ENCODE measurements around the gene PLCB4.

PLCB4 gene

DNA sequence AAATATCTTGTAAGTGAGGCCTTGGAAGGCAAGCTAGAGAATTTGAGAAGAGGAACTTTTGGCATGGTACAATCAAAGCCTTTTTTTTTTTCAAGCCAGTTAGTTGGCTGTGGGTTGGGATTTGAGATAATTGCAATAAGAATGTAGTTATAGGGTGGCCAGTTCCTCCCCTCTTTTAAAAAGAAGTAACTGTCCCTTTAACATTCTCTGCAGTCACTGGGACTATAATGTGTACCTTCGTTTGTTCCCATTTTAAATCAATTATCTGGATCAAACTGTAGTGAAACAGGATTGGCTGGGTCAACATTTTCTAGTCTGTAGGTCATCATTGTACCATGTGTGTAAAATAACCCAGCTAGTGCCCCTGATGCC is 233.2 kb downstream of the PLCB4 start:
- H3K4me3 ChIP-seq (ENCODE audit: low read depth, low read length) = no peak overlapping the region
- no peak overlapping the region for H3K27ac ChIP-seq (ENCODE audit: extremely low read depth, low read depth, low read length)
- no peaks in the 10 kb centered on the region for H3K36me3 ChIP-seq (ENCODE audit: control insufficient read depth in 2 of 2, insufficient read depth in 1 of 2, low read length in 2 of 2)
- H3K4me1 ChIP-seq (ENCODE audit: control insufficient read depth, insufficient read depth, low read length) = no peaks in the 10 kb centered on the region
- CTCF ChIA-PET = no interaction called here
- TF ChIP-seq ZEB2 (tag by site-specific recombination; IDR thresholded peaks at IDR 0.05) (no peak), ZBTB21 (tag by site-specific recombination; IDR thresholded peaks at IDR 0.05) (no peak), ZFHX2 (tag by site-specific recombination; conservative IDR thresholded peaks at IDR 0.05) (no peak), ZNF560 (tag by site-specific recombination; IDR thresholded peaks at IDR 0.05; ENCODE audit: borderline replicate concordance) (no peak), ZNF623 (tag by site-specific recombination; IDR thresholded peaks at IDR 0.05) (no peak)
- no peaks in the 10 kb centered on the region for H3K9me3 ChIP-seq (ENCODE audit: control insufficient read depth, insufficient read depth, low read depth, low read length)
- POLR2A ChIA-PET = no interaction called here

DNA sequence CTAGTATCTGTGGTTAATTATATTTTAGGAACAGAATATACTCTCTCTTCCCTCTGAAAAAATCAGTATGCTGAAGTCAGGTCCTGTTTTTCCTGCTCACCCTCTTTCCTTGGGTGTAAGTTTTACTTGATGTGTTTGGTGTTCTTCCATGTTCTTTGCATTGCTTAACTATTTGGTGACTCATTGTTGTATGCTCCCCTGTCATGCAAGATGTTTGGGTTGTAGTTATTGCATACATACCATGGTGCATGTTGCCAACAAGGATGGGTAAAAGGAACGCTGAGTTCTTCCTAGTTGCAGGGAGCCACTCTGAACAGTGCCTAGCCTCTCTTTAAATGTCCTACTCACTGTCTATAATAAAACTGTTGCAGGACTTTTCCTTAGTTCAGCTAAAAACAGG is 237.6 kb downstream of the PLCB4 start:
- POLR2A ChIA-PET = no interaction called here
- Histone ChIP-seq H3K4me1 (ENCODE audit: control insufficient read depth, insufficient read depth, low read length) (no peaks in the 10 kb centered on the region; the same call in 1 of the 2 replicates), H3K36me3 (ENCODE audit: control insufficient read depth in 2 of 2, insufficient read depth in 1 of 2, low read length in 2 of 2) (no peaks in the 10 kb centered on the region), H3K4me3 (ENCODE audit: low read depth, low read length) (no peak overlapping the region), H3K9me3 (ENCODE audit: control insufficient read depth, insufficient read depth, low read depth, low read length) (no peaks in the 10 kb centered on the region), H3K27ac (ENCODE audit: extremely low read depth, low read depth, low read length) (no peak overlapping the region)
- TF ChIP-seq, protein P1, sequence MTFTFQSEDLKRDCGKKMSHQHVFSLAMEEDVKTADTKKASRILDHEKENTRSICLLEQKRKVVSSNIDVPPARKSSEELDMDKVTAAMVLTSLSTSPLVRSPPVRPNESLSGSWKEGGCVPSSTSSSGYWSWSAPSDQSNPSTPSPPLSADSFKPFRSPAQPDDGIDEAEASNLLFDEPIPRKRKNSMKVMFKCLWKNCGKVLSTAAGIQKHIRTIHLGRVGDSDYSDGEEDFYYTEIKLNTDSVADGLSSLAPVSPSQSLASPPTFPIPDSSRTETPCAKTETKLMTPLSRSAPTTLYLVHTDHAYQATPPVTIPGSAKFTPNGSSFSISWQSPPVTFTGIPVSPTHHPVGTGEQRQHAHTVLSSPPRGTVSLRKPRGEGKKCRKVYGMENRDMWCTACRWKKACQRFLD (tag by site-specific recombination; IDR thresholded peaks at IDR 0.05) = no peak
- TF ChIP-seq ZNF621 (tag by site-specific recombination; IDR thresholded peaks at IDR 0.05) (no peak), ZXDB (tag by site-specific recombination; IDR thresholded peaks at IDR 0.05) (no peak), ZBTB1 (tag by site-specific recombination; IDR thresholded peaks at IDR 0.05) (no peak), ZFP3 (tag by site-specific recombination; IDR thresholded peaks at IDR 0.05; ENCODE audit: low read depth) (no peak)
- CTCF ChIA-PET = no interaction called here

DNA sequence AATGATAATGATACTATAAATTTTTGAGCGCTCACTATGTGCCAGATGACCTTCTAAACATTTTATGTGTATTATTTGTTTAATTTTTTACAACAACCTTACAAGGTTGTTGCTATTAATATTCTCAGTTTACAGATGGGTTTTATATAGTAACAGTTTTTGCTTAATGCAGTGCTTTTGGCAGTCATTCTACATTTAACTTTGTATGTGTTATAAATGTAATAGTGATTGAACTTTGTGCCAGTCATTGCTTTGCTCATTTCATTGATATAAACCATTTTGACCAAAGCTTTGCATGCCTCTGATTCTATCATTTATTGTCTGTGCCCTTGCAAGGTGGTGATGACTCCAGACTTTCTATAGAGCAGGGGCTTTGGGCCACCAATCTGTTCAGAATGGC is 239.2 kb downstream of the PLCB4 start:
- no peaks in the 10 kb centered on the region for H3K9me3 ChIP-seq (ENCODE audit: control insufficient read depth, insufficient read depth, low read depth, low read length)
- no peak for TF ChIP-seq ZNF791 (tag by site-specific recombination; IDR thresholded peaks at IDR 0.05)
- no peaks in the 10 kb centered on the region for H3K36me3 ChIP-seq (ENCODE audit: control insufficient read depth in 2 of 2, insufficient read depth in 1 of 2, low read length in 2 of 2)
- H3K4me1 ChIP-seq (ENCODE audit: control insufficient read depth, insufficient read depth, low read length) = no peaks in the 10 kb centered on the region; the same call in 1 of the 2 replicates
- CTCF ChIA-PET = interaction anchor here (0.7 kb wide), 1 partner anchor 17 kb away, joined by 4 read pairs; no protein-coding TSS in a partner anchor
- POLR2A ChIA-PET = no interaction called here
- no peak overlapping the region for H3K27ac ChIP-seq (ENCODE audit: extremely low read depth, low read depth, low read length)
- H3K4me3 ChIP-seq (ENCODE audit: low read depth, low read length) = no peak overlapping the region

DNA sequence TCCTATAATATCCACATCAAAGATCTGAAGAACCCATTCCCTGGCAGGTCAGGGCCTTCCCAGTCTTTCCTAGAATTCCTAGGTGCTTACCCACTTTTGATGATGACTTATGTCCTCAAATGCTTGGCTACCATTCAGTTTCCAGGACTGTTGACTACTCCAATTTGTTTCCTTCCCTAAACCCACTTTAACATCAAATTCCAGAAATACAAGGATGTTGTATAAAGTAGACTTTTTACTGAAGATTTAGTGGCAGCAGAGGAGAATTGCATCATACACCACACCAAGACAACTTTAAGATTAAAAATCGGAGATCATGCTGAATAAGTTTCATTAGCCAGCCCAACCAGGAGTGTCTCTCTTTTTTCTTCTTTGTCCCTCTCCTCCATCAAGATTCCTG is 242.2 kb downstream of the PLCB4 start:
- CTCF ChIA-PET = no interaction called here

More for the DNA sequence above, 242.2 kb downstream of the PLCB4 start:
- Histone ChIP-seq H3K27ac (ENCODE audit: extremely low read depth, low read depth, low read length) (no peak overlapping the region), H3K9me3 (ENCODE audit: control insufficient read depth, insufficient read depth, low read depth, low read length) (no peaks in the 10 kb centered on the region), H3K4me1 (ENCODE audit: control insufficient read depth, insufficient read depth, low read length) (no peaks in the 10 kb centered on the region; the same call in 1 of the 2 replicates), H3K36me3 (ENCODE audit: control insufficient read depth in 2 of 2, insufficient read depth in 1 of 2, low read length in 2 of 2) (no peaks in the 10 kb centered on the region), H3K4me3 (ENCODE audit: low read depth, low read length) (no peak overlapping the region)
- no peak for TF ChIP-seq ZNF239 (tag by site-specific recombination; IDR thresholded peaks at IDR 0.05)
- no peak for TF ChIP-seq ZNF701 (tag by site-specific recombination; IDR thresholded peaks at IDR 0.05)
- TF ChIP-seq ZNF211 (tag by site-specific recombination; IDR thresholded peaks at IDR 0.05; ENCODE audit: low read depth) = no peak
- no peak for TF ChIP-seq ZNF433 (tag by site-specific recombination; IDR thresholded peaks at IDR 0.05; ENCODE audit: low read depth)
- TF ChIP-seq, protein P2, sequence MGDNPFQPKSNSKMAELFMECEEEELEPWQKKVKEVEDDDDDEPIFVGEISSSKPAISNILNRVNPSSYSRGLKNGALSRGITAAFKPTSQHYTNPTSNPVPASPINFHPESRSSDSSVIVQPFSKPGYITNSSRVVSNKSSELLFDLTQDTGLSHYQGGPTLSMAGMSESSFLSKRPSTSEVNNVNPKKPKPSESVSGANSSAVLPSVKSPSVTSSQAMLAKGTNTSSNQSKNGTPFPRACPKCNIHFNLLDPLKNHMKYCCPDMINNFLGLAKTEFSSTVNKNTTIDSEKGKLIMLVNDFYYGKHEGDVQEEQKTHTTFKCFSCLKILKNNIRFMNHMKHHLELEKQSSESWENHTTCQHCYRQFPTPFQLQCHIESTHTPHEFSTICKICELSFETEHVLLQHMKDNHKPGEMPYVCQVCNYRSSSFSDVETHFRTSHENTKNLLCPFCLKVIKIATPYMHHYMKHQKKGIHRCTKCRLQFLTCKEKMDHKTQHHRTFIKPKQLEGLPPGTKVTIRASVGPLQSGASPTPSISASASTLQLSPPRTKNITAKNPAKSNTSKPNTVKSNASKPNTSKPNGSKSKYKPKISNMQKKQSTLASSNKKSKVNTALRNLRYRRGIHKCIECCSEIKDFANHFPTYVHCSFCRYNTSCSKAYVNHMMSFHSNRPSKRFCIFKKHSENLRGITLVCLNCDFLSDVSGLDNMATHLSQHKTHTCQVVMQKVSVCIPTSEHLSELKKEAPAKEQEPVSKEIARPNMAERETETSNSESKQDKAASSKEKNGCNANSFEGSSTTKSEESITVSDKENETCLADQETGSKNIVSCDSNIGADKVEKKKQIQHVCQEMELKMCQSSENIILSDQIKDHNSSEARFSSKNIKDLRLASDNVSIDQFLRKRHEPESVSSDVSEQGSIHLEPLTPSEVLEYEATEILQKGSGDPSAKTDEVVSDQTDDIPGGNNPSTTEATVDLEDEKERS (tag by site-specific recombination; IDR thresholded peaks at IDR 0.05) = no peak
- no peak for TF ChIP-seq ZNF184 (tag by site-specific recombination; IDR thresholded peaks at IDR 0.05)
- TF ChIP-seq RBAK (tag by site-specific recombination; IDR thresholded peaks at IDR 0.05) = no peak
- no peak for TF ChIP-seq YY2 (tag by site-specific recombination; IDR thresholded peaks at IDR 0.05)
- TF ChIP-seq ZNF114 (tag by site-specific recombination; IDR thresholded peaks at IDR 0.05) = no peak
- TF ChIP-seq, protein P3, sequence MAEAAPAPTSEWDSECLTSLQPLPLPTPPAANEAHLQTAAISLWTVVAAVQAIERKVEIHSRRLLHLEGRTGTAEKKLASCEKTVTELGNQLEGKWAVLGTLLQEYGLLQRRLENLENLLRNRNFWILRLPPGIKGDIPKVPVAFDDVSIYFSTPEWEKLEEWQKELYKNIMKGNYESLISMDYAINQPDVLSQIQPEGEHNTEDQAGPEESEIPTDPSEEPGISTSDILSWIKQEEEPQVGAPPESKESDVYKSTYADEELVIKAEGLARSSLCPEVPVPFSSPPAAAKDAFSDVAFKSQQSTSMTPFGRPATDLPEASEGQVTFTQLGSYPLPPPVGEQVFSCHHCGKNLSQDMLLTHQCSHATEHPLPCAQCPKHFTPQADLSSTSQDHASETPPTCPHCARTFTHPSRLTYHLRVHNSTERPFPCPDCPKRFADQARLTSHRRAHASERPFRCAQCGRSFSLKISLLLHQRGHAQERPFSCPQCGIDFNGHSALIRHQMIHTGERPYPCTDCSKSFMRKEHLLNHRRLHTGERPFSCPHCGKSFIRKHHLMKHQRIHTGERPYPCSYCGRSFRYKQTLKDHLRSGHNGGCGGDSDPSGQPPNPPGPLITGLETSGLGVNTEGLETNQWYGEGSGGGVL (tag by site-specific recombination; IDR thresholded peaks at IDR 0.05) = no peak
- no peak for TF ChIP-seq ZNF324 (tag by site-specific recombination; IDR thresholded peaks at IDR 0.05)
- TF ChIP-seq ZNF626 (tag by site-specific recombination; IDR thresholded peaks at IDR 0.05) = no peak
- no peak for TF ChIP-seq ZNF707 (tag by site-specific recombination; IDR thresholded peaks at IDR 0.05)
- TF ChIP-seq HOXA7 (CRISPR knock-in tag; IDR thresholded peaks at IDR 0.05; ENCODE audit: borderline replicate concordance) = no peak
- TF ChIP-seq PRDM1 (tag by site-specific recombination; IDR thresholded peaks at IDR 0.05) = no peak
- no peak for TF ChIP-seq ZNF121 (tag by site-specific recombination; IDR thresholded peaks at IDR 0.05)
- POLR2A ChIA-PET = no interaction called here

Measured in HEK293 (cell line).